ENCODE results near the gene ZNF143.

- TF ChIP-seq, protein P1, sequence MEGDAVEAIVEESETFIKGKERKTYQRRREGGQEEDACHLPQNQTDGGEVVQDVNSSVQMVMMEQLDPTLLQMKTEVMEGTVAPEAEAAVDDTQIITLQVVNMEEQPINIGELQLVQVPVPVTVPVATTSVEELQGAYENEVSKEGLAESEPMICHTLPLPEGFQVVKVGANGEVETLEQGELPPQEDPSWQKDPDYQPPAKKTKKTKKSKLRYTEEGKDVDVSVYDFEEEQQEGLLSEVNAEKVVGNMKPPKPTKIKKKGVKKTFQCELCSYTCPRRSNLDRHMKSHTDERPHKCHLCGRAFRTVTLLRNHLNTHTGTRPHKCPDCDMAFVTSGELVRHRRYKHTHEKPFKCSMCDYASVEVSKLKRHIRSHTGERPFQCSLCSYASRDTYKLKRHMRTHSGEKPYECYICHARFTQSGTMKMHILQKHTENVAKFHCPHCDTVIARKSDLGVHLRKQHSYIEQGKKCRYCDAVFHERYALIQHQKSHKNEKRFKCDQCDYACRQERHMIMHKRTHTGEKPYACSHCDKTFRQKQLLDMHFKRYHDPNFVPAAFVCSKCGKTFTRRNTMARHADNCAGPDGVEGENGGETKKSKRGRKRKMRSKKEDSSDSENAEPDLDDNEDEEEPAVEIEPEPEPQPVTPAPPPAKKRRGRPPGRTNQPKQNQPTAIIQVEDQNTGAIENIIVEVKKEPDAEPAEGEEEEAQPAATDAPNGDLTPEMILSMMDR (IDR thresholded peaks at IDR 0.05) = no peak
- no peak for TF ChIP-seq POLR2A (IDR thresholded peaks at IDR 0.05)
These were observed 51.7 kb downstream of the ZNF143 start for GRCh38 chr11:9512370-9513019.

Measured in uterus (tissue), 2 donors.